HCT116 (cell line): ENCODE data around the gene CBL. TPM values are rescaled to one million over a fixed set of nuclear protein-coding genes. Genes with fewer than 3 reads are reported as not detected.

Experiments used
- ATAC-seq: fragments of 200-7000 bp; cut with Tn5 transposase; 2 replicates; pipeline ENCODE4 v1.9.1; 2020; ENCODE audit warnings: mild to moderate bottlenecking, moderate library complexity
- BruUV-seq: library from RNA; stranded (reverse); fragments of 400-500 nt; replicated peaks from 2 replicates; lab custom pipeline; 2021; lab: Mats Ljungman, UMichigan
- CTCF ChIA-PET: fragments of 300-600 bp; sonication (Branson Sonifier 250); formaldehyde crosslinking; loops from one replicate; lab custom pipeline; 2021; ENCODE audit warnings: antibody characterized with exemption; lab: Charles Lee
- POLR2A ChIA-PET: fragments of 300-600, 350-600 bp; sonication (Branson Sonifier 250); formaldehyde crosslinking; loops from one replicate; lab custom pipeline; 2021; ENCODE audit warnings: antibody characterized with exemption; lab: Charles Lee
- RAD21 ChIA-PET, 2 experiments: fragments of 300-600 bp; sonication (Branson Sonifier 250); formaldehyde crosslinking; loops; one replicate each; lab custom pipeline; 2023; ENCODE audit warnings: low total read pairs in 2 of 2; ENCODE audit not compliant: uncharacterized antibody in 2 of 2, unreplicated experiment in 2 of 2, low non-redundant PET in 1 of 2; lab: Charles Lee
- DNase-seq: peaks from one replicate; pipeline ENCODE4 v3.0.0-alpha.2; 2010; ENCODE audit warnings: low read depth, low spot score
- H2AFZ ChIP-seq: fragments of 200-600 bp; shearing (Covaris generic), sonication (generic); 2 replicates; pipeline ENCODE4 v1.6.1; 2017; ENCODE audit warnings: low read depth, mixed run types, mixed read lengths, antibody characterized with exemption, low read length; ENCODE audit not compliant: poor library complexity, severe bottlenecking
- H3K27ac ChIP-seq: 2 replicates; pipeline ENCODE4 v1.5.1; 2012; ENCODE audit warnings: low read depth, low read length
- H3K27me3 ChIP-seq: fragments of 200-600 bp; sonication (generic); 2 replicates; pipeline ENCODE4 v1.6.1; 2016; ENCODE audit warnings: mixed run types, low read length, mixed read lengths; ENCODE audit not compliant: insufficient read depth
- H3K36me3 ChIP-seq, 2 experiments: fragments of 200-500 bp in 1 of 2; fragments of 200-600 bp in 1 of 2; sonication (Bioruptor generic) in 1 of 2; sonication (generic) in 1 of 2; 2 replicates each; pipeline versions ENCODE4 v1.5.1 to v1.6.1; 2014 to 2016; ENCODE audit warnings: low read length in 2 of 2, inconsistent platforms in 1 of 2, mixed read lengths in 1 of 2, mixed run types in 1 of 2; ENCODE audit not compliant: insufficient read depth in 2 of 2, control insufficient read depth in 1 of 2
- H3K4me1 ChIP-seq, 2 experiments: fragments of 200-600 bp in 1 of 2; sonication (generic) in 1 of 2; 2 replicates each; pipeline versions ENCODE4 v1.5.1 to v1.6.1; 2012 to 2017; ENCODE audit warnings: low read length in 2 of 2, inconsistent platforms in 1 of 2, mild to moderate bottlenecking in 1 of 2, mixed read lengths in 1 of 2, mixed run types in 1 of 2, moderate library complexity in 1 of 2; ENCODE audit not compliant: insufficient read depth in 2 of 2, control insufficient read depth in 1 of 2
- H3K4me2 ChIP-seq: fragments of 200-600 bp; sonication (generic); 2 replicates; pipeline ENCODE4 v1.6.1; 2017; ENCODE audit warnings: mixed run types, low read length, mixed read lengths
- H3K4me3 ChIP-seq, 2 experiments: fragments of 200-600 bp in 1 of 2; sonication (generic) in 1 of 2; replicated peaks in 1 of 2; 2 replicates each; pipeline ENCODE4 v1.5.1; 2011 to 2016; ENCODE audit warnings: low read length in 2 of 2, control low read depth in 1 of 2, low read depth in 1 of 2, mild to moderate bottlenecking in 1 of 2, mixed read lengths in 1 of 2, mixed run types in 1 of 2
- H3K79me2 ChIP-seq: fragments of 200-600 bp; sonication (generic); 2 replicates; pipeline ENCODE4 v1.6.1; 2017; ENCODE audit warnings: mild to moderate bottlenecking, mixed run types, low read length, moderate library complexity, mixed read lengths; ENCODE audit not compliant: insufficient read depth
- H3K9ac ChIP-seq: fragments of 200-600 bp; sonication (generic); 2 replicates; pipeline ENCODE4 v1.6.1; 2016; ENCODE audit warnings: low read length, mixed read lengths
- H3K9me2 ChIP-seq: fragments of 200-600 bp; sonication (generic), shearing (Covaris generic); 2 replicates; pipeline ENCODE4 v1.6.1; 2017; ENCODE audit warnings: mixed run types, mild to moderate bottlenecking, moderate library complexity; ENCODE audit not compliant: insufficient read depth
- H3K9me3 ChIP-seq, 2 experiments: fragments of 200-500 bp in 1 of 2; fragments of 200-600 bp in 1 of 2; sonication (Bioruptor generic) in 1 of 2; sonication (generic) in 1 of 2; 2 replicates each; pipeline ENCODE4 v1.6.1; 2014 to 2017; ENCODE audit warnings: low read length in 2 of 2, mixed read lengths in 2 of 2, inconsistent platforms in 1 of 2, low read depth in 1 of 2, mild to moderate bottlenecking in 1 of 2, mixed run types in 1 of 2, moderate library complexity in 1 of 2; ENCODE audit not compliant: control insufficient read depth in 1 of 2, insufficient read depth in 1 of 2
- H4K20me1 ChIP-seq: fragments of 200-600 bp; sonication (generic), shearing (Covaris generic); 2 replicates; pipeline ENCODE4 v1.6.1; 2017; ENCODE audit warnings: mixed run types, mild to moderate bottlenecking, moderate library complexity; ENCODE audit not compliant: insufficient read depth
- ATF3 ChIP-seq: IDR thresholded peaks from 2 replicates; pipeline ENCODE4 v1.6.1; 2012
- CBX3 ChIP-seq: IDR thresholded peaks from 2 replicates; pipeline ENCODE4 v1.6.1; 2012; ENCODE audit warnings: low read depth
- CEBPB ChIP-seq: IDR thresholded peaks from 2 replicates; pipeline ENCODE4 v1.6.1; 2012; ENCODE audit warnings: low read depth
- FOSL1 ChIP-seq: IDR thresholded peaks from 2 replicates; pipeline ENCODE4 v1.6.1; 2012; ENCODE audit warnings: low read depth
- JUND ChIP-seq: IDR thresholded peaks from 2 replicates; pipeline ENCODE4 v1.6.1; 2012
- MAX ChIP-seq: IDR thresholded peaks from 2 replicates; pipeline ENCODE4 v1.6.1; 2012
- POLR2A ChIP-seq: IDR thresholded peaks from 2 replicates; pipeline ENCODE4 v1.7.0; 2011; ENCODE audit warnings: borderline replicate concordance; ENCODE audit not compliant: insufficient read depth, insufficient read length; ENCODE audit errors: extremely low read depth
- TCF7L2 ChIP-seq: IDR thresholded peaks from 2 replicates; pipeline ENCODE4 v1.7.0; 2011; ENCODE audit warnings: borderline replicate concordance, inconsistent platforms; ENCODE audit not compliant: insufficient read depth, insufficient read length; ENCODE audit errors: extremely low read depth
- ZFX ChIP-seq: fragments of 450-650 bp; IDR thresholded peaks from 2 replicates; pipeline ENCODE4 v1.6.1; 2017
- intact Hi-C: fragments of 100-400 bp; cut with micrococcal nuclease; formaldehyde crosslinking; loops from 2 replicates; pipeline ENCODE4 v1.10.0; 2022
- total RNA-seq: library from RNA; stranded (reverse); gene quantifications from one replicate; pipeline ENCODE4 v1.2.1, GENCODE V29; 2021; ENCODE audit not compliant: unreplicated experiment
- TF ChIP-seq, protein P1 (sequence below): IDR thresholded peaks from 2 replicates; pipeline ENCODE4 v1.6.1; 2012; ENCODE audit warnings: low read depth
- TF ChIP-seq, protein P2 (sequence below): IDR thresholded peaks from 2 replicates; pipeline ENCODE4 v1.6.1; 2011; ENCODE audit warnings: mild to moderate bottlenecking, low read length, moderate library complexity; ENCODE audit not compliant: insufficient replicate concordance; ENCODE audit errors: extremely low read depth

Gene CBL
- total RNA-seq, 1 experiment from 2014 or later = 31.1 TPM

DNA sequence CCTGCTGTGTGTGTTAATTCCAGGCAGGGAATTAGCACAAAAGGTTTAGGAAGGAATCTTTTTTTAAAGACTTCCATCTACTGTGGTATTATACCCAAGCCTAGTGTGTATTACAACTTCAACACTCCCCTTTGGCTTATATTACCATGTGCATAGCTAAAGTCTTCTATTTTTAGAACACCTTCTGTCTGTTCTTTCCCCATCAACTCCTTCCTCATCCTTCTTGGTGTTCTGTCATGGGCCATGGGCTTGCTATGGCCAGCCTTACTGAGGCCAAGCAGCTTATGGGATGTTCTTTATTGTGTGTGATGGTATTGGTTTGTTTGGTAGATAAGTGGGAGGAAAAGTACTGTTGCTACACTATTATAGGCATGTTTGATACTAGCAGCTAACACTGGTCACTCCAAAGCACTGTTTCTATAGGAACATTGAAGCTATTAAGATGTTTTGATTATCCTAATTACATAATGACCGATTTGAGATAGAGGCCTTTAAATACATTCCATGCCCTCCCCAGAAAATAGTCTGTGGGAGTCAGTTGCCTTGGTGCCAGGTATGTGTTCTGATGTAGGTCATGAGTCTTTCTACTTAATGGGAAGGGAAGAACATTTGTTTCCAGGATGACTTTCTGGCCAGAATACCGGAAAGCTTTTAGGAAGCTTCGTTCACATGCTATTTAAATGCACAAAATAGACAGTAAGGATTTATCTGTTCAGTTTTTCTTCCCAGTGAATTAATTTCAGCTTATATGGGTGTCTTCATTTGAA lies 94.2 kb downstream of the CBL start (continued):
- TF ChIP-seq TCF7L2 (no peak), ZFX (no peak), FOSL1 (no peak), CBX3 (no peak), POLR2A (no peak), CEBPB (no peak), ATF3 (no peak)

DNA sequence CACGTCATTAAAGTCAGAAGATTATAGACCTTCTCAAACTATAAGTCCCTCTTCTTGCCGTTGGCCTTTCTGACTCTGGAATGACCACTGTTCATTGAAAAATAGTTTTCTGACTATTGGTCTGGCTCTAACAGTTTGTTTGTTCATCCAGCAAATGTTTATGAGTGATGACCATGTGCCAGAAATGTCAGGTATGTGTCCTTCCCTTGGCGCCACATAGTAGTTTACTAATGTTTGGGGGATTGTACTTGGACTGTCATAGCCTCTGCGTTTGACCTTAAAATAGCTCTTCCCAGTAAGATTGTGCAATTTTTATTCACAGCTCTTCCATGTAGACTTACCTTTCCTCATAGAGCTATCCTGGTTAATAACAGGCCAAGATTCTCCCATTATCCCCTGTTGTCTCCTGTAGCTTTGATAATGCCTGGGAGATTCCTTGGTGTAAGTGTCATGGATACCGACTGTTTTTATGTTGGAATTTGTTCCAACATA lies 97.1 kb downstream of the CBL start:
- intact Hi-C loops = no loop called here
- ChIA-PET RAD21 (no interaction called here), POLR2A (no interaction called here), CTCF (interaction anchor here (0.8 kb wide), 1 partner anchor 35 kb away, joined by 3 read pairs; no protein-coding TSS in a partner anchor)
- BruUV-seq = no TSS peak
- H3K27me3 ChIP-seq = no peaks in the 10 kb centered on the region
- H3K4me1 ChIP-seq = no peaks in the 10 kb centered on the region
- DNase-seq (no peak), ATAC-seq (no peak)
- H3K4me2 ChIP-seq = no peak overlapping the region
- no peaks in the 10 kb centered on the region for H3K9me2 ChIP-seq
- no peak for TF ChIP-seq JUND
- no peak for TF ChIP-seq POLR2A
- TF ChIP-seq, protein P1, sequence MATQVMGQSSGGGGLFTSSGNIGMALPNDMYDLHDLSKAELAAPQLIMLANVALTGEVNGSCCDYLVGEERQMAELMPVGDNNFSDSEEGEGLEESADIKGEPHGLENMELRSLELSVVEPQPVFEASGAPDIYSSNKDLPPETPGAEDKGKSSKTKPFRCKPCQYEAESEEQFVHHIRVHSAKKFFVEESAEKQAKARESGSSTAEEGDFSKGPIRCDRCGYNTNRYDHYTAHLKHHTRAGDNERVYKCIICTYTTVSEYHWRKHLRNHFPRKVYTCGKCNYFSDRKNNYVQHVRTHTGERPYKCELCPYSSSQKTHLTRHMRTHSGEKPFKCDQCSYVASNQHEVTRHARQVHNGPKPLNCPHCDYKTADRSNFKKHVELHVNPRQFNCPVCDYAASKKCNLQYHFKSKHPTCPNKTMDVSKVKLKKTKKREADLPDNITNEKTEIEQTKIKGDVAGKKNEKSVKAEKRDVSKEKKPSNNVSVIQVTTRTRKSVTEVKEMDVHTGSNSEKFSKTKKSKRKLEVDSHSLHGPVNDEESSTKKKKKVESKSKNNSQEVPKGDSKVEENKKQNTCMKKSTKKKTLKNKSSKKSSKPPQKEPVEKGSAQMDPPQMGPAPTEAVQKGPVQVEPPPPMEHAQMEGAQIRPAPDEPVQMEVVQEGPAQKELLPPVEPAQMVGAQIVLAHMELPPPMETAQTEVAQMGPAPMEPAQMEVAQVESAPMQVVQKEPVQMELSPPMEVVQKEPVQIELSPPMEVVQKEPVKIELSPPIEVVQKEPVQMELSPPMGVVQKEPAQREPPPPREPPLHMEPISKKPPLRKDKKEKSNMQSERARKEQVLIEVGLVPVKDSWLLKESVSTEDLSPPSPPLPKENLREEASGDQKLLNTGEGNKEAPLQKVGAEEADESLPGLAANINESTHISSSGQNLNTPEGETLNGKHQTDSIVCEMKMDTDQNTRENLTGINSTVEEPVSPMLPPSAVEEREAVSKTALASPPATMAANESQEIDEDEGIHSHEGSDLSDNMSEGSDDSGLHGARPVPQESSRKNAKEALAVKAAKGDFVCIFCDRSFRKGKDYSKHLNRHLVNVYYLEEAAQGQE = no peak
- no peak for TF ChIP-seq MAX
- TF ChIP-seq, protein P2, sequence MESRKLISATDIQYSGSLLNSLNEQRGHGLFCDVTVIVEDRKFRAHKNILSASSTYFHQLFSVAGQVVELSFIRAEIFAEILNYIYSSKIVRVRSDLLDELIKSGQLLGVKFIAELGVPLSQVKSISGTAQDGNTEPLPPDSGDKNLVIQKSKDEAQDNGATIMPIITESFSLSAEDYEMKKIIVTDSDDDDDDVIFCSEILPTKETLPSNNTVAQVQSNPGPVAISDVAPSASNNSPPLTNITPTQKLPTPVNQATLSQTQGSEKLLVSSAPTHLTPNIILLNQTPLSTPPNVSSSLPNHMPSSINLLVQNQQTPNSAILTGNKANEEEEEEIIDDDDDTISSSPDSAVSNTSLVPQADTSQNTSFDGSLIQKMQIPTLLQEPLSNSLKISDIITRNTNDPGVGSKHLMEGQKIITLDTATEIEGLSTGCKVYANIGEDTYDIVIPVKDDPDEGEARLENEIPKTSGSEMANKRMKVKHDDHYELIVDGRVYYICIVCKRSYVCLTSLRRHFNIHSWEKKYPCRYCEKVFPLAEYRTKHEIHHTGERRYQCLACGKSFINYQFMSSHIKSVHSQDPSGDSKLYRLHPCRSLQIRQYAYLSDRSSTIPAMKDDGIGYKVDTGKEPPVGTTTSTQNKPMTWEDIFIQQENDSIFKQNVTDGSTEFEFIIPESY = no peak
- TF ChIP-seq TCF7L2 = no peak
- H2AFZ ChIP-seq = no peak overlapping the region
- no peak overlapping the region for H3K9ac ChIP-seq
- peaks cover 24 to 25% of the 10 kb centered on the region in 2 experiments for H3K36me3 ChIP-seq
- no peaks in the 10 kb centered on the region for H4K20me1 ChIP-seq
- H3K9me3 ChIP-seq = no peaks in the 10 kb centered on the region
- no peak overlapping the region for H3K27ac ChIP-seq
- H3K79me2 ChIP-seq = no peaks in the 10 kb centered on the region
- no peak overlapping the region for H3K4me3 ChIP-seq
